Small intestine (tissue), 7 donors: Measurements from ENCODE around the gene FDCSP. TPM values are rescaled to one million over a fixed set of nuclear protein-coding genes. Genes with fewer than 3 reads are reported as not detected.

ENCODE experiments used
- DNase-seq, 2 donors: peaks; one replicate each; pipeline versions ENCODE4 v3.0.0 to v3.0.0-alpha.2; 2013
- FAIRE-seq: peaks from 2 replicates; lab custom pipeline; 2012; peaks lifted over from hg19 to GRCh38; lab: Jason Lieb, UNC
- H3K27ac ChIP-seq, 3 donors: one replicate each; pipeline ENCODE4 v1.5.1; 2013; ENCODE audit warnings: low read length in 2 of 3, mild to moderate bottlenecking in 2 of 3, control low read depth in 1 of 3, inconsistent platforms in 1 of 3, low read depth in 1 of 3, moderate library complexity in 1 of 3
- H3K27me3 ChIP-seq, 3 donors: one replicate each; pipeline ENCODE4 v1.6.1; 2013; ENCODE audit warnings: low read length in 3 of 3, inconsistent platforms in 1 of 3; ENCODE audit not compliant: control insufficient read depth in 3 of 3, insufficient read depth in 3 of 3
- H3K36me3 ChIP-seq, 3 donors: one replicate each; pipeline ENCODE4 v1.6.1; 2013; ENCODE audit warnings: low read length in 3 of 3, inconsistent platforms in 1 of 3, low read depth in 1 of 3, mild to moderate bottlenecking in 1 of 3, moderate library complexity in 1 of 3; ENCODE audit not compliant: control insufficient read depth in 3 of 3, insufficient read depth in 2 of 3
- H3K4me1 ChIP-seq, 3 donors: one replicate each; pipeline ENCODE4 v1.6.1; 2013; ENCODE audit warnings: low read length in 2 of 3, inconsistent platforms in 1 of 3, low read depth in 1 of 3, mild to moderate bottlenecking in 1 of 3, moderate library complexity in 1 of 3; ENCODE audit not compliant: control insufficient read depth in 3 of 3, insufficient read depth in 2 of 3
- H3K4me3 ChIP-seq, 3 donors: one replicate each; pipeline ENCODE4 v1.5.1; 2013; ENCODE audit warnings: low read length in 3 of 3, control low read depth in 1 of 3, inconsistent platforms in 1 of 3, low read depth in 1 of 3, mild to moderate bottlenecking in 1 of 3, moderate library complexity in 1 of 3
- H3K9me3 ChIP-seq, 2 donors: one replicate each; pipeline ENCODE4 v1.6.1; 2013; ENCODE audit warnings: low read depth in 1 of 2, low read length in 1 of 2; ENCODE audit not compliant: control insufficient read depth in 2 of 2, insufficient read depth in 1 of 2
- WGBS, 3 donors: extraction: QIAGEN DNeasy Blood & Tissue Kit; methylation state at CpG; one replicate each; pipeline ENCODE4 v1.1.7; 2013; 5-methylcytosine and 5-hydroxymethylcytosine counted together
- polyA plus RNA-seq, 4 donors: library from polyadenylated mRNA; stranded (reverse) in 3 of 4; unstranded in 1 of 4; fragments of 200-250 nt in 3 of 4; fragments of 120-200 nt in 1 of 4; gene quantifications; one replicate each; pipeline versions ENCODE4 v1.2.1 to v1.2.3, GENCODE V29; 2013
- donor health status: healthy with polysubstance abuse.
- donor health status: control.
- donor health status: control.
- donor health status: Bipolar disorder and iron deficiency.
- donor health status: healthy.

Gene FDCSP
- polyA plus RNA-seq, 4 donors: 15.1 TPM; not detected in 3

DNA sequence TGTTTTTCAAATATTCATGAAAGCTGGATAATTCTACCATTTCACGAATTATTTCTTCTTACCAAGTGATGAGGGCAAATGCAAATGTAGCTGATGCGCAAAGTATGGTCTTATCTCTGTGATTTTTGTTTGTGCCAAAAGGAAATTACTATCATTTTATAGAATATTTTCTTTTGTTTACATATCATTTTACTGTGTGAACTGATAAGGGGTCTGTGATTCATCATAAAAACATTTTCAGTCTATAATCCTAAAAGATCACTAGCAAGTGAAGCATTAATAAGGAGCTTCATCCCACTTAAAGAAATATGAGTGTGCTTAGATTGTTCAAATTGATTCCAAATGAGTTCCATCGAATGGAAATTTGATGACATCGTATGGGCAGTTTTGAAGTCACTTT lies 17.2 kb downstream of the FDCSP start:
- Histone ChIP-seq H3K36me3 (no peaks in the 10 kb centered on the region), H3K27me3 (no peaks in the 10 kb centered on the region), H3K27ac (no peak overlapping the region), H3K9me3 (no peaks in the 10 kb centered on the region), H3K4me1 (no peaks in the 10 kb centered on the region), H3K4me3 (no peak overlapping the region)
- 74 to 81% (median 80%) methylated on average over 4 of the region's 4 CpGs for WGBS, 3 donors
- no peak for DNase-seq
- no peak for FAIRE-seq

DNA sequence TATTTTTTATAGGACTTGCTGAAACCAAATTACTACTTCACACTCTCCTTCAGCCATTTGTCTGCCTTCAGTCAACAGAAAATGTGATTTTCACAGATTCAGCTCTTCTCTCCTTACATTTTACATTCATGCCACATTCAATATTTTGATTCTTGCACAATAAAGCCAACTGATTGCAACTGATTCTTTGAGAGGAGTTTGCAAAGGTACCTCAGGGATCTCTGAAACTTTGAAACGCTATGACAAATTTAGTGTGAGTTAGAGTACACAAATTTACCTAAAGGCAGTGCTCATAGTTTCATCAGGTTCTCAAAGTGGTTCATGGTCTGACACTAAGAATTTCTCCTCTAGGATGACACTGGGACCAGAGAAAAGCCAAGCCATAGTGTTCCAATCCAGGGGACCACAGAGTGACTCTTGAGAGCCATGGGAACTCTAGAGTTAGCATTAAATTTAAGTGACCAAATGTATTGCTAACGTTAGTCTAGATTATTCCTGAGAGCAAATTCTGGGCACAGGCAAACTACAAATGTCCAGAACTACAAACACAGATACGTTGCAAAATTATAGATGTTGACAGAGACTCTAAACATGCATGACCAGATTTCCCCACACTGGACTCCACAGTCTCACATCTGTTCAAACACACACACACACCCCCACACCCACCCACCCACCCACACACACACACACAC lies 25.5 kb downstream of the FDCSP start:
- Histone ChIP-seq H3K4me1 (no peaks in the 10 kb centered on the region), H3K4me3 (no peak overlapping the region), H3K36me3 (no peaks in the 10 kb centered on the region), H3K27ac (no peak overlapping the region), H3K9me3 (no peaks in the 10 kb centered on the region), H3K27me3 (no peaks in the 10 kb centered on the region)
- FAIRE-seq (no peak), DNase-seq (no peak)
- WGBS, 3 donors: 36 to 70% (median 55%) methylated on average over 3 of the region's 3 CpGs

DNA sequence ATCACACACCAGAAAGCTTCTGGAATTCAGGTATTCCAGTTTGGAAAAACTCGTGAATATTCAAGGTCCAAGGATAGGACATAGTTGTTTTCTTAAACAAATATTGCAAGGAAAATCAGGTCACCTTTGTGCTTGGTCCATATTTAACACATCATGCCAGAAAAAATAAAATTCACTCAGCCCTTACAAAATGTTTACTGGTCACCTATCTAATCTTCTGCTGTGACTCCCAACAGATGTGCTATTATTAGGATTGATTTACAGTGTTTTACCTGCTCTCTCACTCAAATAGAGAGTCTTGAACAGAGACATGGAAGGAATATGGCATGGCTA lies 26.0 kb downstream of the FDCSP start:
- Histone ChIP-seq H3K36me3 (no peaks in the 10 kb centered on the region), H3K27me3 (no peaks in the 10 kb centered on the region), H3K4me3 (no peak overlapping the region), H3K9me3 (no peaks in the 10 kb centered on the region), H3K4me1 (no peaks in the 10 kb centered on the region), H3K27ac (no peak overlapping the region)
- no peak for FAIRE-seq
- no peak for DNase-seq
- 63 to 75% (median 70%) methylated on average over 1 of the region's 1 CpG for WGBS, 3 donors

DNA sequence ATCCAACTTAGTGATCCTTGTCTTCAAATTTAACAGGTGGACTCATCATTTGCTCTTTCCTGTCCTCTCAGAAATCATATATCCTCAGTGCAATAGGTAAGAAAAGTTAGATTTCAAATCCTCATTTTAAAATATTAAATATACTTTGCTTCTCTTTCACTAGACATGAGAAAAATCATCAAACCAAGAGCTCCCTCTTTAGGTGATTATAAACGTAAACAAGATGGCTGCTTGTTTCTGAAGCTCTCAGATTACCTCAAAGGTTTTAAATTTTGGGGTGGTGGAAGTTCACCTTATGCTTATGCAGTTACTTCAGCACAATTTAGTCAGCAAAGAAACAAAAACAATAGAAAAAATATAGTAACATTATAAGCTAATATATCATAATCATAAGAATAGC lies 43.8 kb downstream of the FDCSP start:
- no peaks in the 10 kb centered on the region for H3K27me3 ChIP-seq
- 0 to 12% (median 6%) methylated on average over 1 of the region's 1 CpG for WGBS, 3 donors
- no peak overlapping the region for H3K27ac ChIP-seq
- no peaks in the 10 kb centered on the region for H3K4me1 ChIP-seq
- no peaks in the 10 kb centered on the region for H3K9me3 ChIP-seq
- DNase-seq (peak; percentile 15 to 20), FAIRE-seq (no peak)
- no peak overlapping the region for H3K4me3 ChIP-seq
- no peaks in the 10 kb centered on the region for H3K36me3 ChIP-seq

DNA sequence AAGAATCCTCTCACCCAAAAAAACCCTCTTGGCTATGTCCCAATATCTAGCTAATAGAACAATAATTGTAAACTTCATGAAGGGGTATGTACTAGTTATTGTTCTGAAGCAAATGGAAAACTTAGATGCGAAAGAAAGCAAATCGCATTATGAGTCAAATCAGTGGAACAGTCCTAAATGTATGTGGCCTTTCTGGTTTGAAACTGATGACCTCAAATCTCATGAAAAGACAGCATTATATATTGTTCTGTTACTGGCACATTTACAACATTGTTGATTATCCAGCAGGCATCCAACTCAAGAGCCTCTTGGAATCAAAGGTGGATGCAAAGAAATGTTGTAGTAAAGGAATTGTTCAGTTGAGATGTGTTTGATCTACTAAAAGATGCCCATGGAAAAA lies 51.2 kb downstream of the FDCSP start:
- WGBS, 3 donors: 93 to 98% (median 93%) methylated on average over 2 of the region's 2 CpGs
- no peak for FAIRE-seq

DNA sequence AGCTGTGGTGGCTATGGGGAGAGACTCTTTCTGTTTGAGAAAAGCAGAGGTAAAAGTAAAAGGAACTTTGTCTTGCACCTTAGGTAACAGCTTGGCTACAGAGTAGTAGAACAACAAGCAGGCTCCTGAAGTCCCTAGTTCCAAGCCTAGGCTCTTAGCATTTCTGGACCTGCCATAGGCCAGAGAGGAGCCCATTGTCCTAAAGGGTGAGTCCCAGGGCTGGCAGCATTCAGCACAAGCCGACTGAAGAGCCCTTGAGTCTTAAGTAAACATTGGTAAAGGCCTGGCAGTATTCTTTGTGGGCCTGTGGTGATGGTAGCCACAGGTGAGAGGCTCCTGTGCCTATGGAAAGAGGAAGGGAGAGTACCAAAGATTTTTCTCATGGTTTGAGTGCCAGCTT lies 54.6 kb downstream of the FDCSP start:
- Histone ChIP-seq H3K27me3 (no peaks in the 10 kb centered on the region), H3K9me3 (peaks cover 0 to 2% of the 10 kb centered on the region in 2 donors), H3K4me3 (no peak overlapping the region), H3K36me3 (no peaks in the 10 kb centered on the region), H3K4me1 (no peaks in the 10 kb centered on the region), H3K27ac (no peak overlapping the region)
- 32 to 51% (median 33%) methylated on average over 1 of the region's 1 CpG for WGBS, 3 donors
- FAIRE-seq (no peak), DNase-seq (no peak)

More for the DNA sequence above, 51.2 kb downstream of the FDCSP start:
- Histone ChIP-seq H3K4me1 (no peaks in the 10 kb centered on the region), H3K9me3 (peaks cover 0 to 2% of the 10 kb centered on the region in 2 donors), H3K27me3 (no peaks in the 10 kb centered on the region), H3K36me3 (no peaks in the 10 kb centered on the region), H3K4me3 (no peak overlapping the region), H3K27ac (no peak overlapping the region)
- DNase-seq: no peak

Other genes starting within 250 kb of the FDCSP start
- not detected for gene STATH, start 230.2 kb upstream of the FDCSP start, polyA plus RNA-seq
- gene HTN3, start 197.7 kb upstream of the FDCSP start, polyA plus RNA-seq: not detected
- gene HTN1, start 175.7 kb upstream of the FDCSP start, polyA plus RNA-seq: not detected
- under 1 TPM in 1 of 4 donors, not detected in 3; 0.03 TPM for gene PRR27, start 71.9 kb upstream of the FDCSP start, polyA plus RNA-seq
- gene ODAM, start 30.4 kb upstream of the FDCSP start, polyA plus RNA-seq: 1 to 10 TPM in 1 of 4 donors, under 1 TPM in 2, not detected in 1; 0.09 to 1.7 (median 0.89) TPM
- not detected for gene CSN3, start 16.5 kb downstream of the FDCSP start, polyA plus RNA-seq
- not detected for gene CABS1, start 108.9 kb downstream of the FDCSP start, polyA plus RNA-seq
- not detected for gene SMR3A, start 134.6 kb downstream of the FDCSP start, polyA plus RNA-seq
- gene SMR3B, start 157.0 kb downstream of the FDCSP start, polyA plus RNA-seq: not detected
- not detected for gene OPRPN, start 171.8 kb downstream of the FDCSP start, polyA plus RNA-seq
- not detected for gene MUC7, start 246.1 kb downstream of the FDCSP start, polyA plus RNA-seq